BJ (cell line): ENCODE results near the gene IL21R. TPM values are rescaled to one million over a fixed set of nuclear protein-coding genes. Genes with fewer than 3 reads are reported as not detected.

Experiments
- CTCF ChIA-PET: fragments of 350-600 bp; formaldehyde crosslinking; extraction: SDS; loops from one replicate; lab custom pipeline; 2021; ENCODE audit warnings: antibody characterized with exemption, inconsistent platforms; lab: Yijun Ruan, JAX
- POLR2A ChIA-PET: fragments of 300-600 bp; sonication (Branson Sonifier 250); formaldehyde crosslinking; extraction: SDS; loops from one replicate; lab custom pipeline; 2021; ENCODE audit warnings: antibody characterized with exemption; lab: Charles Lee
- DNase-seq: peaks from one replicate; pipeline ENCODE4 v3.0.0-alpha.2; 2011; ENCODE audit warnings: low read depth
- H3K27me3 ChIP-seq: 2 replicates; pipeline ENCODE4 v1.6.0; 2011; ENCODE audit warnings: low read length; ENCODE audit not compliant: control insufficient read depth, insufficient read depth
- H3K36me3 ChIP-seq: 2 replicates; pipeline ENCODE4 v1.5.1; 2011; ENCODE audit warnings: low read length; ENCODE audit not compliant: control insufficient read depth, insufficient read depth
- H3K4me3 ChIP-seq: 2 replicates; pipeline ENCODE4 v1.5.1; 2011; ENCODE audit warnings: low read depth, mild to moderate bottlenecking, control low read depth, low read length
- CTCF ChIP-seq: IDR thresholded peaks from 2 replicates; pipeline ENCODE4 v1.5.1; 2011; ENCODE audit warnings: low read depth, mild to moderate bottlenecking, control low read depth, inconsistent platforms, low read length, moderate library complexity; ENCODE audit not compliant: insufficient read depth
- polyA plus RNA-seq: library from polyadenylated mRNA; depleted of rRNA; stranded (reverse); fragments of >200 nt; gene quantifications from 2 replicates; pipeline ENCODE4 v1.2.3, GENCODE V29; 2011

The IL21R gene
- polyA plus RNA-seq, 1 experiment, result 0.58 TPM

DNA sequence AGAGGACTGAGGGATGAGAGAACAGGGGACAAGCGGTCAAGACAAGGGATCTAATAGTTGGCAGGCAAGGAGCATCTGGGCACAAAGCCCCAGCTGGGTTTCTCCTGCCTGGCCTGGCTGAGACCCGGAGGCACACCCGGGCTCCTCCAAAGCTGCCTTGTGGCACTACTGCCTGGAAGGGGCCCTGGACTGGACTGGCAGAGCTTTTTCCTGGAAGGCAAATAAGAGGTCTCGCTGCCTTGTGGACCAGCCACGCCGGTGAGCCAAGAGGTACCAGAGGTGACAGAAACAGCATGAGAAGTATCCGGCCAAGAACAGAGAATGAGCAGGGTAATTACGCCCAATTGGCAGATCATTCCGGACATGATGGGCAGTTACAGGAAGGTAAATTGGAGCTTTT, 83.2 kb downstream of the IL21R start:
- TF ChIP-seq CTCF, result no peak
- Histone ChIP-seq H3K36me3 (peaks cover 72% of the 10 kb centered on the region), H3K27me3 (no peaks in the 10 kb centered on the region), H3K4me3 (no peak overlapping the region)
- ChIA-PET CTCF (no interaction called here), POLR2A (no interaction called here)
- DNase-seq, result no peak

DNA sequence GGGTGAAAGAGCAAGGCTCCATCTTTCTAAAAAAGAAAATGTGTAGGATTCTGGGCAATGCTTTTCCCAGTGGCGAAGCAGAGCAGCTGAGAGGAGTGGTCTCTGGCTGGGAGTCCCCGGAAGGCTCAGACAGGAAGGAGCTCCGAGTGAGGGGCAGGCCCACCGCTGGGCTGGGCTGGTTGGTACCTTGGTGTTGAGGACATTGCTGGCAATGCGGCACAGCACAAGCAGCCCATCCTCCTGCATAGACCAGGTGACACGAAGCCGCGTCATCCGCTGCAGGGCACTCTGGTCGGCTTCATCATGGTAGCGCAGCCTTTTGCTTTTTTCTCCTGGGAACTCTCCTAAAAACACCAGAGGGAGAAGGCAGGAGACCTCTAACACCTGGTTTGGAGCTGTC, 83.8 kb downstream of the IL21R start:
- no peak for TF ChIP-seq CTCF

DNA sequence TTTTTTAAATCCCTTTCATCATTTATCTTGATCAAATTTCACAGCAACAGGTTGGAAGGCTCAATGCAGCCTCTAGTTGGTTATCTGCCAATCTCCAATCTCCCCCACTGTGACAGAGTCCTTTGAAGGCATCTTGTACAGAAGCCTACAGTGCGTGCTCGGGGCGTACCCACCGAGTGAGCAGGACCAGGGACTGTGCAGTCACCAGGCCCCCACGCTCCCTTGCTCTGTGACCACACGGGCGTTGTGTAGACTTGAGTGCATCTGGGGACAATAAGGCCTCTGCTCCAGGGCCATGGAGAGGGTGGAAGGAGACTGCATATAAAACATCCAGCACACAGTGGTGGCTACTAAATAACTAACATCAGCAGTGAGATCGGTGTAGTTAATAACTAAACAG, 84.4 kb downstream of the IL21R start:
- ChIA-PET POLR2A (no interaction called here), CTCF (no interaction called here)
- TF ChIP-seq CTCF, result no peak

More for the DNA sequence above, 83.8 kb downstream of the IL21R start:
- Histone ChIP-seq H3K36me3 (peaks cover 67% of the 10 kb centered on the region), H3K27me3 (no peaks in the 10 kb centered on the region), H3K4me3 (no peak overlapping the region)
- no peak for DNase-seq
- ChIA-PET CTCF (no interaction called here), POLR2A (no interaction called here)

DNA sequence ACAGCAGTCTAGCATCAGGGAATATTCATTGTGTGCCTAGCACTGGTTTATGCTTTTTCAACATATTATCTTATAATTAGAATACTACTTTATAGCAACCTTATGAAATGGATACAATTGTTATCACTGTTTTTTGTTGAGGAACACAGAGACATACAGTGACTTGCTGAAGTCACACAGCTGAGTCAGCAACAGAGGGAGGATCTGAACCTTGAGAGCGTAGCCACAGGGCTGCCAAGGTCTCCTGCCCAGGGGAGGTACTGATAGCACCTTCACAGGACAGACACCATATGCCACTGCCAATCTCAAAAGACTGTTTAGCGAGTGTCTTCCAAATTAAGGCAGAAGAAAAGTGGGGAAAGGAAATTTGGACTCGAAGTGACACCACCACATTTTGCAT, 84.8 kb downstream of the IL21R start:
- no peak for TF ChIP-seq CTCF
- H3K27me3 ChIP-seq, result no peaks in the 10 kb centered on the region
- peaks cover 62% of the 10 kb centered on the region for H3K36me3 ChIP-seq
- CTCF ChIA-PET, result no interaction called here
- no peak for DNase-seq
- no peak overlapping the region for H3K4me3 ChIP-seq
- POLR2A ChIA-PET, result no interaction called here

More for the DNA sequence above, 84.4 kb downstream of the IL21R start:
- no peaks in the 10 kb centered on the region for H3K27me3 ChIP-seq
- H3K4me3 ChIP-seq, result no peak overlapping the region
- no peak for DNase-seq
- peaks cover 63% of the 10 kb centered on the region for H3K36me3 ChIP-seq

DNA sequence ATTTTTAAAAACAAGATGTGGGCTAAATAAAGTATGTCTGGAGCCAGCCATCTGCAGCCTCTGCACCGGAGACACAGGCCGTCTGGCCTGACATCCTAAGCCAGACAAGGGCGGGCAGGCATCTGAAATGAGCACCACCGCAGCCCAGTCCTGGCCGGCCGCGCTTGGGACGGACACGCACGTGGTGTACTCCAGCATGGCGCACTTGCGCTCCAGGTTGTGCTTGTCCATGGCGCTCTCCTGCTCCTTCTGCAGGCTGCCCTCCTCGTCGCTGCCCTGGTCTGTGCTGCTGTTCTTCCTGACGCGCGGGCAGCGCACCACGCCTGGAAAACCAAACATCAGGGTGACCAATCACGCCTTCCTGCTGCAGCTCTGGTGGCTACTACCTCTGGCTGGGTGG, 87.4 kb downstream of the IL21R start:
- ChIA-PET CTCF (no interaction called here), POLR2A (no interaction called here)
- no peak overlapping the region for H3K4me3 ChIP-seq
- H3K36me3 ChIP-seq, result peaks cover 47% of the 10 kb centered on the region
- no peak for TF ChIP-seq CTCF
- H3K27me3 ChIP-seq, result no peaks in the 10 kb centered on the region
- DNase-seq, result no peak
